Thymus (tissue), 11 donors: Measurements from ENCODE around the gene SP140. TPM values are rescaled to one million over a fixed set of nuclear protein-coding genes. Genes with fewer than 3 reads are reported as not detected.

Experiments used
- DNase-seq, 9 donors: peaks; one replicate each; pipeline ENCODE4 v3.0.0-alpha.2; 2013; ENCODE audit warnings: low spot score in 9 of 9, low read depth in 6 of 9, missing footprints in 1 of 9
- H3K27ac ChIP-seq, 2 donors: one replicate each; pipeline ENCODE4 v1.5.1; 2013; ENCODE audit warnings: control low read depth in 1 of 2, low read depth in 1 of 2, low read length in 1 of 2, mild to moderate bottlenecking in 1 of 2, moderate library complexity in 1 of 2
- H3K27me3 ChIP-seq, 2 donors: one replicate each; pipeline ENCODE4 v1.5.1; 2013; ENCODE audit warnings: low read length in 1 of 2; ENCODE audit not compliant: control insufficient read depth in 2 of 2, insufficient read depth in 1 of 2
- H3K36me3 ChIP-seq, 2 donors: one replicate each; pipeline ENCODE4 v1.5.1; 2013; ENCODE audit warnings: low read length in 1 of 2, mild to moderate bottlenecking in 1 of 2, moderate library complexity in 1 of 2; ENCODE audit not compliant: control insufficient read depth in 2 of 2, insufficient read depth in 2 of 2
- H3K4me1 ChIP-seq, 2 donors: one replicate each; pipeline ENCODE4 v1.5.1; 2013; ENCODE audit warnings: low read length in 2 of 2; ENCODE audit not compliant: control insufficient read depth in 2 of 2, insufficient read depth in 2 of 2
- H3K4me3 ChIP-seq, 2 donors: one replicate each; pipeline ENCODE4 v1.5.1; 2013; ENCODE audit warnings: low read length in 2 of 2, control low read depth in 1 of 2, mild to moderate bottlenecking in 1 of 2
- H3K9me3 ChIP-seq, 2 donors: one replicate each; pipeline ENCODE4 v1.5.1; 2013; ENCODE audit warnings: low read length in 1 of 2, mild to moderate bottlenecking in 1 of 2; ENCODE audit not compliant: control insufficient read depth in 2 of 2, insufficient read depth in 1 of 2
- WGBS: extraction: QIAGEN DNeasy Blood & Tissue Kit; methylation state at CpG from one replicate; pipeline ENCODE4 v1.1.7; 2013; 5-methylcytosine and 5-hydroxymethylcytosine counted together
- polyA plus RNA-seq: library from polyadenylated mRNA; stranded (reverse); fragments of 200-250 nt; gene quantifications from one replicate; pipeline ENCODE4 v1.2.3, GENCODE V29; 2013
- total RNA-seq: library from RNA; stranded (reverse); fragments of 120-200 nt; gene quantifications from one replicate; pipeline ENCODE4 v1.2.4, GENCODE V29; 2013
- donor health status: healthy.

SP140 gene
- total and polyA plus RNA-seq, 2 donors, result 6.6 to 10.5 TPM

DNA sequence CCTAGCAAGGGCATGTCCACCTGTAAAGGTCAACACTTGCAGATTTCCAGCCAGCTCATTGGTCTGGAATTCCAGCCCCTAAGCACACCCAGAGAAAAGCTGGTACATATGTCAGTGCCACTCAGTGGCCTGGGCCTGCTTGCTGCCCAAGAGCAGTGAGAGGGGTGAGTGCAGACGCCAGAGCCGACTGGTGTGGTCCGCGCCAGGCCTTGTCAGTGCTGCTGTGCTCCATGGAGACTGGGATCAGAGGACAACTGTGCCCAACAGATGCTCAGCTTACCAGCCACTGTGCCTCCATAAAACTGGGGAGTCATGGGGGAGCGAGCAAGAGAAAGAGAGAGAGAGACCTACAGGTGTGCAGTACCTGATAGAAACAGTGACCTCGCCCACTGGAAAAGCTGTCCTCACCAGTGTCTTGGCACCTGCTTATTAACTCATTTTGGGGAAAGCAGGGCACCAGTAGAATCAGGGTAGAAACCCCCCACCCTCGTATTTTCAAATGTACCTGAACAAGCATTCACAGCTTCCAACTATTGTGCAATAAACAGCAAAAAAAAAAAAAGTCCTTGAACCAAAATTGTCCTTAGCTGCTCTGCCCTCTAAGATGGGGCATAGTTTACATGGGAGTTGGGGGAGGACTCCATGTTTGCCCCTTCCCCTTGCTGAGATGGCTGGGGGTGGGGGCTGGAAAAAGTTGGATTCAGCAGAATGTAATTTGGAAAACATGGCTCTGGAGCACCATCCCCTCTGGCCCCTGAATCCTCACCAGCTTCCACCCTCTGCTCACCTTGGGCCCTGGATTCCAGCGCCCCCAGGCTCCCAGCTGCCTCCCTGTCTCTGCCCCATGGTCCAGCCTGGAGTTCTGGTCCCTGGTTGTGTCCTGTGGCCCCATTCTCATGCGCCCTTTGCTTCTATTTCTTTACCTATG is 100.0 kb downstream of the SP140 start:
- no peaks in the 10 kb centered on the region for H3K27me3 ChIP-seq
- no peak overlapping the region for H3K4me3 ChIP-seq
- peaks cover 14 to 22% of the 10 kb centered on the region in 2 donors for H3K4me1 ChIP-seq
- no peak overlapping the region for H3K27ac ChIP-seq
- peaks cover 0 to 14% of the 10 kb centered on the region in 2 donors for H3K9me3 ChIP-seq
- no peaks in the 10 kb centered on the region for H3K36me3 ChIP-seq
- DNase-seq, result no peak
- 97% methylated on average over 9 of the region's 9 CpGs for WGBS

DNA sequence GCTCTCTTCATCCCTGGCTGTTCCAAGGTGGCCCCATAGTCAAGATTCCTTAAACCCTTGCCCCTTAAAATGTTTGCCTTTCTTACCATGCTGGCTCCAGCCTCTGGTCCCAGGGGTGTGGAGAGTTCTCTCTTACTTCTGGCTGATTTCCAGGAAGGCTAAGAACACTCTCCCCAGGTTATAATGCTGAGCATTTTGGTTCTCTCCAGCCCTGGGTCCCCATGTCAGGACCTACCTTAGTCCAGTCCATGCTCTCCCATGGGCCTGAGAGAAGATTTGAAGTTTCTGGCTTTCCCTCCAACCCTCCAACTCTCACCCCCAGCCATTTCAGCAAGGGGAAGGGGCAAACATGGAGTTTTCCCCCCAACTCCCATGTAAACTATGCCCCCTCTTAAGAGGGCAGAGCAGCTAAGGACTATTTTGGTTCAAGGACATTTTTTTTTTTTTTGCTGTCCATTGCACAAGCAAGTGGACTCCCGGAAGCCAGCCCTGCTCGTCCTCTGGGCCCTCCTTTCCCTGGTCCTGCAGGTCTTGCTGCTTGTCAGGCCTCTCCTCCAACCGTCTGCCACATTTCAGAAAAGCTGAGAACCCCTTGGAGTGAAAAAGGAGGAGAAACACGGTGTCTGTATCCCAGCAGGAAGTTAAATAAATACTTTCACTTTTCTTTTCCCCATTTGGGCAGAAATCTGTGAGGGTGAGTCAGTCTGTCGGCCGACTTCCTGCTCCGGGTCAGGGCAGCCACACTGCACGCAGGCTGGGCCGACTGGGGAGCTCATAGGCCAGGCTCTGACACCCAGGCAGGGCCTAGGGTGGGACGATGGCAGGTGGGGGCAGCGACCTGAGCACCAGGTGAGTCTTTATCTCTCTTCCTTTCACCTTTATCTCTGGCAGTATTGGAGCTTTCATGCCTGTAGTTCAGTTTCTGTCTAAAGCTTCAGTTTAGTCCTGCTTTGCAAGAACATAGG is 101.2 kb downstream of the SP140 start, which contains the start of gene SP140L:
Gene SP140L (plus strand): TSS at position 741 of the 965 bp plus-strand sequence. CDS start 77 bp downstream, at position 818.
- DNase-seq, result peak in 8 of 9 donors; percentile 29 to 83 (median 60)
- Histone ChIP-seq H3K9me3 (peaks cover 0 to 10% of the 10 kb centered on the region in 2 donors), H3K27me3 (no peaks in the 10 kb centered on the region), H3K36me3 (no peaks in the 10 kb centered on the region), H3K4me1 (peaks cover 5 to 13% of the 10 kb centered on the region in 2 donors), H3K27ac (peak within 1 kb of the TSS; percentile 78 to 98), H3K4me3 (peak within 1 kb of the TSS; percentile 44 to 70)
- 2% methylated on average over 11 of the region's 11 CpGs for WGBS

DNA sequence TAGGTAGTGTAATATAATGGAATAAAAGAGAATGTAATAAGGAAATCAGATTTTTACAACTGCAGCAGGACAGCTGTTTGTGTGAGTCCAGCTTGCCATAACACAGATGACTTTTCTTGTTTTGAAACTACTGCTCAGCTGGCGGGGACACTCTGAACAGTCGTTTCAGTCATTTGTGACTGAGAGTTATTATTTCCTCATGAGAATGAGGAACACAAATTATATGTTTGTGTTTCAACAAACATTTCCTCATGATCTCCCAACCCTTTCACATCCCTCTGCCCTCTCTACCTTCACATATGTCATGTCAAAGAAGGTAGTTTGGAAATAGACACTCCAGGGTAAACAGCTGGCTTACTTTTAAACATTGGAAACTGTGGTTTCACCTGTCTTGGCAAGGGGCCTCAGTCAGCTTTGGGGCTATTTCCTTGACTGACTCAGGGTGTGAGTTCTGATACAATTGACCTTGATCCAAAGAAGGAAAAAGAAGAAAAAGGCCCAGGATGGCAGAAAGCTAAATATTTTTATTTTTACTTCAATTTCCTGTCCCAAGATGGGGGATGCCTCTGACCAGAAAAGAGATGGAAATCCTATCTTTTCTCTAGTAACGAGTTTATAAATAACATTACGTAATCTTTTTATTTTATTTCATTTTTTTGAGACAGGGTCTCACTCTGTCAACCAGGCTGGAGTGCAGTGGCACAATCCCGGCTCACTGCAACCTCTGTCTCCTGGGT is 102.0 kb downstream of the SP140 start:
- peaks cover 5 to 13% of the 10 kb centered on the region in 2 donors for H3K4me1 ChIP-seq
- peak overlapping the region; percentile 44 to 70 for H3K4me3 ChIP-seq
- peaks cover 0 to 10% of the 10 kb centered on the region in 2 donors for H3K9me3 ChIP-seq
- H3K36me3 ChIP-seq, result no peaks in the 10 kb centered on the region
- no peaks in the 10 kb centered on the region for H3K27me3 ChIP-seq
- 61% methylated on average over 5 of the region's 5 CpGs for WGBS
- peak in 2 of 9 donors; percentile 8 to 15 for DNase-seq
- peak overlapping the region; percentile 71 to 98 for H3K27ac ChIP-seq

DNA sequence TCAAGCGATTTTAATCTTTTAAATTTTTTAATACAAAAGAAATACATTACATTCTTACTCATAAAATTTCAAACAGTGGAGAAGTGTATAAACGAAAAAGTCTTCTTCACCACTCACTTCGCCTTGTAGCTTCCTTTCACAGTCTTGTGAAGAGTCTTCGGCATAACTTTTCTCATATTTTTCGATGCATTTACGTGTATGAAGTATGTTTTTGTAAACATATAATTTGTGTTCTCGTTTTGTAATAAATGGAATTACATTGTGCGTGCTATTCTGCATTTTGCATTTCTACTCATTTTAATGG is 102.6 kb downstream of the SP140 start:
- Histone ChIP-seq H3K27ac (no peak overlapping the region), H3K9me3 (peaks cover 0 to 6% of the 10 kb centered on the region in 2 donors), H3K4me1 (peaks cover 5 to 13% of the 10 kb centered on the region in 2 donors), H3K36me3 (no peaks in the 10 kb centered on the region), H3K27me3 (no peaks in the 10 kb centered on the region), H3K4me3 (peak overlapping the region in 1 of 2 donors; percentile 70)
- no peak for DNase-seq
- WGBS, result 88% methylated on average over 8 of the region's 8 CpGs

DNA sequence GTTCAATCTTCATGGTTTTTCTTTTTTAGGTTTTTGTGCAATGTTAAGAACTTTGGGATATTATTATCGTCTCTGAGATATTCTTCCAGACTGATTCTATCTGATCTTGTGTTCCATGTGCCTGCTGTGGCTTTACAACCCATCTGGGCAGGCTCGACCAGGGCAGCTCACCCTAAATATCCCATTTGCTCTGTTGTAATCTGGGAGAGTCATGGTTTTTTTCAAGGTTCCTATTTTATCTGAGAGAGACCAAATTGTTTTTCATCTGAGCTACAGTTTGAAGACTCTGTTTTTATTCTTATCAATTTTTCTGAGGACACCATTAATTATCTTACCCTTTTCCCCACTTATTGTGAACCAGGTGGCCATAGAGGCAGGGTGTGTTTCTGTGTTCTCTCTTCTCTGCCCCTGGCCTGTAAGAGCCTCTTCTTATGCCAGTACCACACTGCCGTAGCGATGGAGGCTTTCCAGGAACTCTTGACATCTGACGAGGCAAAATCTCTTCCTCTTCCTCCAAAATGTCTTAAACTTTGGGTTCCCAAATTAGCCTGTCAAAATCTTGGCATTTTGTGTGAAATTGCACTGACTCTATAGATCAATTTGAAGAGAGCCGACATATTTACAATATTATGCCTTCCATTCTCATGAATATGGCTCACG is 104.5 kb downstream of the SP140 start:
- WGBS, result 94% methylated on average over 7 of the region's 7 CpGs
- Histone ChIP-seq H3K36me3 (no peaks in the 10 kb centered on the region), H3K4me3 (no peak overlapping the region), H3K27me3 (no peaks in the 10 kb centered on the region), H3K4me1 (peaks cover 5 to 13% of the 10 kb centered on the region in 2 donors), H3K9me3 (peaks cover 0 to 3% of the 10 kb centered on the region in 2 donors), H3K27ac (peak overlapping the region in 1 of 2 donors; percentile 52)
- DNase-seq, result no peak

DNA sequence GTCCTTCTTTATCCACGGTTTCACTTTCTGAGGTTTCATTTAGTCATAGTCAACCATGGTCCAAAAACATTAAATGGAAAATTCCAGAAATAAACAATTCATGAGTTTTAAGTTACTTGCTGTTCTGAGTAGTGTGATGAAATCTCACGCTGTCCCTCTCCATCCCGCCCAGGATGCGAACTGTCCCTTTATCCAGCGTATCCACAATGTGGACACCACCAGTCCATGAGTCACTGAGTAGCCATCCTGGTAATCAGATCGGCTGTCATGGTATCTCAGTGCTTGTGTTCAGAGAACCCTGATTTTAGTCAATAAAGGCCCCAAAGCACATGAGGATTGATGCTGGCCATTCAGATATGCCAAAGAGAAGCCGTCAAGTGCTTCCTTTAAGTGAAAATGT is 105.2 kb downstream of the SP140 start:
- Histone ChIP-seq H3K4me1 (peaks cover 5 to 15% of the 10 kb centered on the region in 2 donors), H3K4me3 (no peak overlapping the region), H3K9me3 (peaks cover 0 to 3% of the 10 kb centered on the region in 2 donors), H3K36me3 (no peaks in the 10 kb centered on the region), H3K27me3 (no peaks in the 10 kb centered on the region), H3K27ac (no peak overlapping the region)
- WGBS, result 97% methylated on average over 7 of the region's 7 CpGs
- no peak for DNase-seq

DNA sequence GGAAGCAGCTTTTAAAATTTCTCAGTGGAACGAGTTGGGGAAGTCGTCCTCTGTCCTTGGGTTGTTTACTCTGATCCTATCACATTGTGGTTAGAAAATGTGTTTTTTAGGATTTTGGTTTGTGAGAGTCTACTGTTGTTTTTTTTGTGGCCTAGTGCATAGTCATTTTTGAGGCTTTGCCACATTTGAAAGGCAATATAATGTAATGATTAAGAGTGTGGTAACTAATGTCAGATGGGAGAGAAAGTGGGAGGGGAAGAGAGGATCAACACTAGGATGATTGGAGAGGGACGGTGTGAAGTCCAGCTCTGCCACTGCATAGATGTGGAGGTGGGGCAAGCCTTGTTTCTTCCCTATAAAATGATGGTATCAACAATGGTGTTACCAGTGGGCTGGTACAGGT is 109.9 kb downstream of the SP140 start:
- no peak for DNase-seq
- H3K27me3 ChIP-seq, result no peaks in the 10 kb centered on the region
- H3K9me3 ChIP-seq, result no peaks in the 10 kb centered on the region
- H3K4me3 ChIP-seq, result no peak overlapping the region
- no peaks in the 10 kb centered on the region for H3K36me3 ChIP-seq
- peaks cover 0 to 2% of the 10 kb centered on the region in 2 donors for H3K4me1 ChIP-seq
- WGBS, result 24% methylated on average over 3 of the region's 3 CpGs
- H3K27ac ChIP-seq, result no peak overlapping the region

DNA sequence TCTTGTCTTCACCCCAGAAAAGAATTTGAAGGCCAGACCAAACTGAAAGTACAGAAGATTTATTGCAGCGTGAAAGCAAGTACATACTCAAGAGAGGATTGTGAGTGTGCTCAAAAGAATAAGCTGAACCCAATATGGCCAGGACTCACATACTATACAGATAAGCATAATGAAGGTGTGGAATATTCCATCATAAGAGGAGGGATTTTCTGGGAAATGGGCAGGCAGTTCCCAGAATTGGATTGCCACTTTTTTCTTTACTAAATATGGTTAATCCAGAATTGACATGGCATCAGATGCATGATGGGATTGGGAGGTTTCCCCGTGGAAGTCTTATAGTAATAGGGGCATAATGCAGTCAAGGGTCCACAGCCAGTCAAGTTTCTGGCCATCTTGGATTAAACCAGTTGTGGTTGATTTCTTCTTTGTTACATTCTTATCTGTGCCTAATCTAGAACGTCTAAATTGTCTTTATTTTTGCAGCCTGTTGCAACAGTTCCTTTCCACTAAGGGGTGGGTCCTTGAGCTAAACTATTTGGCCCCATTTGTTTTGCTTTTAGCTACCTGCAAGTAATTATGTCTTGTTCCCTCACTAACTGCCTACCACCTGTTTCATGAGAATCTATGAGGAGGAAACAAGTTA is 110.4 kb downstream of the SP140 start:
- Histone ChIP-seq H3K27ac (peak overlapping the region in 1 of 2 donors; percentile 42), H3K9me3 (no peaks in the 10 kb centered on the region), H3K4me1 (peaks cover 0 to 2% of the 10 kb centered on the region in 2 donors), H3K27me3 (no peaks in the 10 kb centered on the region), H3K4me3 (no peak overlapping the region), H3K36me3 (no peaks in the 10 kb centered on the region)
- 71% methylated on average over 3 of the region's 3 CpGs for WGBS
- DNase-seq, result no peak
